Endothelial cell of umbilical vein (primary cell): Measurements from ENCODE around the gene PAX1. TPM values are rescaled to one million over a fixed set of nuclear protein-coding genes. Genes with fewer than 3 reads are reported as not detected.

Source experiments
- BruUV-seq: library from RNA; stranded (reverse); fragments of 400-500 nt; replicated peaks from 2 replicates; lab custom pipeline; 2021; lab: Mats Ljungman, UMichigan
- CTCF ChIA-PET: fragments of 300-600, 350-600 bp; sonication (Branson Sonifier 250); formaldehyde crosslinking; loops from one replicate; lab custom pipeline; 2021; ENCODE audit warnings: antibody characterized with exemption, inconsistent platforms; lab: Charles Lee
- POLR2A ChIA-PET: fragments of 300-600, 350-600 bp; sonication (Branson Sonifier 250); formaldehyde crosslinking; loops from one replicate; lab custom pipeline; 2021; ENCODE audit warnings: antibody characterized with exemption, inconsistent platforms; lab: Charles Lee
- DNase-seq: peaks from one replicate; pipeline ENCODE4 v3.0.0-alpha.2; 2011; ENCODE audit warnings: low read depth, low spot score
- FAIRE-seq: peaks from 2 replicates; lab custom pipeline; 2011; peaks lifted over from hg19 to GRCh38; lab: Jason Lieb, UNC
- H2AFZ ChIP-seq: 2 replicates; pipeline ENCODE4 v1.6.0; 2012; ENCODE audit warnings: low read depth, low read length, control low read depth, inconsistent platforms
- H3K27ac ChIP-seq: 2 replicates; pipeline ENCODE4 v1.5.1; 2011; ENCODE audit warnings: low read depth, mild to moderate bottlenecking, control low read depth, low read length, moderate library complexity; ENCODE audit not compliant: insufficient read depth
- H3K27me3 ChIP-seq, 2 experiments: 2 replicates each; pipeline versions ENCODE4 v1.6.0 to v1.6.1; 2011; ENCODE audit warnings: low read length in 2 of 2, mixed read lengths in 1 of 2; ENCODE audit not compliant: control insufficient read depth in 2 of 2, insufficient read depth in 2 of 2
- H3K36me3 ChIP-seq, 2 experiments: 2 replicates in 1 of 2; 3 replicates in 1 of 2; pipeline ENCODE4 v1.5.1; 2011; ENCODE audit warnings: low read length in 2 of 2, mild to moderate bottlenecking in 1 of 2, moderate library complexity in 1 of 2; ENCODE audit not compliant: control insufficient read depth in 2 of 2, insufficient read depth in 2 of 2; ENCODE audit errors: extremely low read depth in 1 of 2
- H3K4me1 ChIP-seq: 3 replicates; pipeline ENCODE4 v1.5.1; 2011; ENCODE audit warnings: mild to moderate bottlenecking, low read length; ENCODE audit not compliant: control insufficient read depth, insufficient read depth; ENCODE audit errors: extremely low read depth
- H3K4me2 ChIP-seq: 2 replicates; pipeline ENCODE4 v1.6.1; 2011; ENCODE audit warnings: low read length, control low read depth, mixed read lengths; ENCODE audit not compliant: insufficient read depth
- H3K4me3 ChIP-seq, 3 experiments: fragments of 200-600 bp in 1 of 3; sonication (generic), shearing (Covaris generic) in 1 of 3; replicated peaks in 1 of 3; 2 replicates each; pipeline ENCODE4 v1.5.1; 2011 to 2016; ENCODE audit warnings: control low read depth in 3 of 3, low read length in 3 of 3, mild to moderate bottlenecking in 2 of 3, inconsistent platforms in 1 of 3, low read depth in 1 of 3, moderate library complexity in 1 of 3; ENCODE audit not compliant: insufficient read depth in 1 of 3
- H3K79me2 ChIP-seq: 2 replicates; pipeline ENCODE4 v1.6.0; 2012; ENCODE audit warnings: low read length, inconsistent platforms; ENCODE audit not compliant: control insufficient read depth, insufficient read depth
- H3K9ac ChIP-seq: replicated peaks from 2 replicates; pipeline ENCODE3; 2011; ENCODE audit warnings: low read length, control low read depth; ENCODE audit not compliant: insufficient read depth; ENCODE audit errors: extremely low read depth
- H3K9me1 ChIP-seq: replicated peaks from 3 replicates; pipeline ENCODE4 v1.6.0; 2011; ENCODE audit warnings: mild to moderate bottlenecking, low read length; ENCODE audit not compliant: control insufficient read depth, insufficient read depth; ENCODE audit errors: extremely low read depth
- H3K9me3 ChIP-seq: replicated peaks from 2 replicates; pipeline ENCODE4 v1.5.1; 2012; ENCODE audit warnings: low read length, inconsistent platforms; ENCODE audit not compliant: control insufficient read depth, insufficient read depth
- H4K20me1 ChIP-seq: replicated peaks from 2 replicates; pipeline ENCODE3; 2011; ENCODE audit warnings: mild to moderate bottlenecking, low read length; ENCODE audit not compliant: control insufficient read depth, insufficient read depth; ENCODE audit errors: extremely low read depth
- EZH2 ChIP-seq: IDR thresholded peaks from 2 replicates; pipeline ENCODE4 v1.6.1; 2012; ENCODE audit warnings: borderline replicate concordance, low read depth, mild to moderate bottlenecking, moderate library complexity, low read length, inconsistent platforms; ENCODE audit not compliant: severe bottlenecking
- JUN ChIP-seq: IDR thresholded peaks from 2 replicates; pipeline ENCODE4 v1.6.1; 2011; ENCODE audit warnings: borderline replicate concordance, low read depth; ENCODE audit not compliant: insufficient read length, insufficient read depth
- MYC ChIP-seq: IDR thresholded peaks from one replicate; pipeline ENCODE4 v1.6.1; 2011; ENCODE audit warnings: mild to moderate bottlenecking, low read depth, low read length
- POLR2AphosphoS5 ChIP-seq: IDR thresholded peaks from 2 replicates; pipeline ENCODE4 v1.6.1; 2012; ENCODE audit warnings: low read depth, mild to moderate bottlenecking, control low read depth, low read length, moderate library complexity; ENCODE audit not compliant: insufficient read depth
- dilution Hi-C: fragments of 300-500 bp; cut with MboI; formaldehyde crosslinking; loops from one replicate; pipeline ENCODE4 v1.15.0; 2019; ENCODE audit warnings: low sequenced_read_pairs; ENCODE audit not compliant: extremely low pct_ligation_motif_present
- intact Hi-C: fragments of 100-400 bp; cut with micrococcal nuclease; formaldehyde crosslinking; loops from one replicate; pipeline ENCODE4 v1.10.0; 2022
- polyA plus RNA-seq, 4 experiments: library from polyadenylated mRNA; depleted of rRNA in 3 of 4; stranded (reverse) in 3 of 4; unstranded in 1 of 4; fragments of >200 nt; gene quantifications; 2 replicates each; pipeline versions ENCODE4 v1.2.1 to v1.2.3, GENCODE V29; 2011 to 2012; ENCODE audit warnings: missing spikeins in 1 of 4
- total RNA-seq: library from RNA; stranded (reverse); gene quantifications from 2 replicates; pipeline ENCODE4 v1.2.3, GENCODE V29; 2021

PAX1 gene
- total and polyA plus RNA-seq, 2 donors (not counting 3 experiments of a cell fraction or from before 2014, with no cell fraction given): not detected

DNA sequence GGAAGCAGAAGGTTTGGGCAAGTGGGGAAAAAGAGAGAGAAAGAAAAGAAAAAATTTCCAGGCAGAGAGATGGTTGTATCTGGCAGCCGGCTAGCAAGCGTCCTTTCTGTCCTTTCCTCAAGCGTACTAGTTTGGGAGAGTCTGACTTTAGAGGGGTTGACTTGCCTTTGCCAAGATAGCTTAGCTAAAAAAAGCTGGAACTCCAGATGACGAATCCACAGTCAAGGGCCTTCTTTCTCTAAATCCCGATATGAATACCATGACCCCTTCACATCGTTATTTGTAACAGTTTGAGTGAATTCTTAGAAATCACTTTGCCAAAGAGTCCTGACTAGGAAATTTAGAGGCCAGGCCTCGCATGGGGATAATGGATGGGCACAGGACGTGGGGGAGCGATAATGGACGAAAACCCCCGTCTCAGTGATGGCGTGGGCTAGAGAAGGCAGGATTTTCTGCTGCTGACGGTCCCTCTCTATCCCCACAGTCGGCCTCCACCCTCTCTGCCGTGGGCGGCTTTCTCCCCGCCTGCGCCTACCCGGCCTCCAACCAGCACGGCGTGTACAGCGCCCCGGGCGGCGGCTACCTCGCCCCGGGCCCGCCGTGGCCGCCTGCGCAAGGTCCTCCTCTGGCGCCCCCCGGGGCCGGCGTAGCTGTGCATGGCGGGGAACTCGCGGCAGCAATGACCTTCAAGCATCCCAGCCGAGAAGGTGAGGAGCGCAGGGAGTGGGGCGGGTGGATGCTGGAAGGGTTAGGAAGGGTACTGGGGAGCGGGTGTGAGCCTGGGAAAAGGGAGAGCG, 3.5 kb downstream of the PAX1 start:
- Histone ChIP-seq H3K79me2 (no peaks in the 10 kb centered on the region), H2AFZ (no peak overlapping the region), H3K4me1 (no peaks in the 10 kb centered on the region), H3K4me2 (no peak overlapping the region), H3K9ac (no peak overlapping the region), H3K36me3 (no peaks in the 10 kb centered on the region), H3K9me1 (no peaks in the 10 kb centered on the region), H3K27me3 (peaks cover 68 to 83% of the 10 kb centered on the region in 2 experiments), H3K27ac (no peak overlapping the region), H3K9me3 (no peaks in the 10 kb centered on the region), H3K4me3 (no peak overlapping the region), H4K20me1 (no peaks in the 10 kb centered on the region)
- intact Hi-C loops (no loop called here), dilution Hi-C loops (no loop called here)
- FAIRE-seq (no peak), DNase-seq (no peak)
- no TSS peak for BruUV-seq
- ChIA-PET POLR2A (no interaction called here), CTCF (interaction anchor here (3.0 kb wide), 1 partner anchor 11 kb away, joined by 26 read pairs; no protein-coding TSS in a partner anchor)
- TF ChIP-seq JUN (no peak), EZH2 (peak; percentile 45)

DNA sequence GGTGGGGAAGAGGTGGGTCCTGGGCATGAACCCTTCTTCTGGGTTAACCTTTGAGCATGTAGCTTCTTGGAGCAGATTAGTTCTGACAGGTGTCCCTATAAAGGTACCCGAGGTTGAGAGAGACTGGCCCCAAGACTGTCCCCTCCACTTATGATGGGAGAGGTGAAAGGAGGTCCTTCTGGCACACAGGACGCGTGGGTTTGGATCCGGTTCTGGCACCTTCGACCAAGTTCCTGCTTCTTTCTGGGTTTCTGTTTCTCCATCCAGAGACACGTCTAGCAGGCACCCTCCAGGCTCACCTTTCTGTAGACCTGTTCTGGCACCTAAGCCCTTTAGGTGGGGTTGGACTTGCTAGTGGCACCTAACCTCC, 4.1 kb downstream of the PAX1 start:
- no peaks in the 10 kb centered on the region for H3K36me3 ChIP-seq
- DNase-seq (no peak), FAIRE-seq (no peak)
- intact Hi-C loops: no loop called here
- peaks cover 66 to 82% of the 10 kb centered on the region in 2 experiments for H3K27me3 ChIP-seq
- dilution Hi-C loops: no loop called here
- no peak overlapping the region for H3K4me3 ChIP-seq
- H3K4me2 ChIP-seq: no peak overlapping the region
- no peaks in the 10 kb centered on the region for H3K9me3 ChIP-seq
- no peak overlapping the region for H3K9ac ChIP-seq
- no peaks in the 10 kb centered on the region for H3K9me1 ChIP-seq
- TF ChIP-seq JUN (no peak), POLR2AphosphoS5 (no peak), EZH2 (no peak), MYC (no peak)
- POLR2A ChIA-PET: no interaction called here
- H4K20me1 ChIP-seq: no peaks in the 10 kb centered on the region
- H3K27ac ChIP-seq: no peak overlapping the region
- H3K79me2 ChIP-seq: no peaks in the 10 kb centered on the region
- CTCF ChIA-PET: interaction anchor here (3.0 kb wide), 1 partner anchor 10 kb away, joined by 26 read pairs; no protein-coding TSS in a partner anchor
- H2AFZ ChIP-seq: no peak overlapping the region
- BruUV-seq: no TSS peak
- H3K4me1 ChIP-seq: no peaks in the 10 kb centered on the region
